MV-4-11 (cell line): ENCODE measurements around the gene PHB1.
A peak's percentile ranks its signal among the peaks of the same experiment; 100 is the strongest.
"Not testable (repeated sequence)": the region's sequence is repeated elsewhere in the genome, so short reads cannot be mapped to it uniquely, and the experiment has no call there.

ENCODE experiments used
- DNase-seq: peaks from one replicate; lab custom pipeline; 2025; lab: John Stamatoyannopoulos, UW

The PHB1 gene

GRCh38 chr17:49439673-49440571, 25.2 kb upstream of the PHB1 start:
- no peak for DNase-seq

GRCh38 chr17:49439305-49439672, 24.6 kb upstream of the PHB1 start:
- DNase-seq = no peak

GRCh38 chr17:49438436-49439278, 24.0 kb upstream of the PHB1 start:
- DNase-seq = peak; percentile 84

- DNase-seq = no peak
These were observed 23.2 kb upstream of the PHB1 start for GRCh38 chr17:49437696-49438435.

GRCh38 chr17:49436174-49436573, 21.5 kb upstream of the PHB1 start:
- no peak for DNase-seq

- DNase-seq = no peak
These were observed 21.0 kb upstream of the PHB1 start for GRCh38 chr17:49435671-49436029.

- DNase-seq = peak; percentile 50
These were observed 20.4 kb upstream of the PHB1 start for GRCh38 chr17:49434821-49435670.

- no peak for DNase-seq
These were observed 18.5 kb upstream of the PHB1 start for GRCh38 chr17:49433000-49433694.

GRCh38 chr17:49431743-49432142, 17.1 kb upstream of the PHB1 start:
- no peak for DNase-seq

GRCh38 chr17:49425004-49425286, 10.3 kb upstream of the PHB1 start:
- DNase-seq = no peak

- DNase-seq = not testable (repeated sequence)
These were observed 9.8 kb upstream of the PHB1 start for GRCh38 chr17:49424276-49425003.

GRCh38 chr17:49422714-49423113, 8.0 kb upstream of the PHB1 start:
- DNase-seq = no peak

GRCh38 chr17:49419761-49420160, 5.1 kb upstream of the PHB1 start:
- DNase-seq = not testable (repeated sequence)

- DNase-seq = not testable (repeated sequence)
These were observed 4.4 kb upstream of the PHB1 start for GRCh38 chr17:49418754-49419740.

GRCh38 chr17:49414271-49414621, 436 bp downstream of the PHB1 start:
- DNase-seq = no peak

- no peak for DNase-seq
These were observed 5.6 kb downstream of the PHB1 start for GRCh38 chr17:49409066-49409465.

GRCh38 chr17:49407981-49408501, 6.6 kb downstream of the PHB1 start:
- peak; percentile 54 for DNase-seq

GRCh38 chr17:49407086-49407485, 7.6 kb downstream of the PHB1 start:
- DNase-seq = no peak
